Smooth muscle cell (in vitro differentiated cells): ENCODE results near the gene RPL36. TPM values are rescaled to one million over a fixed set of nuclear protein-coding genes. Genes with fewer than 3 reads are reported as not detected.

Experiments
- DNase-seq: peaks from one replicate; lab custom pipeline; 2025; ENCODE audit not compliant: unreplicated experiment; lab: John Stamatoyannopoulos, UW
- H2AFZ ChIP-seq: fragments of 200-600 bp; sonication (generic); 2 replicates; pipeline ENCODE4 v1.6.0; 2016; ENCODE audit warnings: antibody characterized with exemption, low read depth, mild to moderate bottlenecking
- H3F3A ChIP-seq: fragments of 200-600 bp; sonication (generic); 2 replicates; pipeline ENCODE4 v1.6.0; 2017; ENCODE audit warnings: antibody characterized with exemption, low read depth
- H3K27ac ChIP-seq: fragments of 200-600 bp; sonication (generic); 2 replicates; pipeline ENCODE4 v1.5.1; 2016; ENCODE audit warnings: low read depth, mild to moderate bottlenecking
- H3K27me3 ChIP-seq: fragments of 200-600 bp; sonication (generic); 2 replicates; pipeline ENCODE4 v1.6.1; 2016; ENCODE audit warnings: low read depth, mild to moderate bottlenecking
- H3K36me3 ChIP-seq: fragments of 200-600 bp; sonication (generic); 2 replicates; pipeline ENCODE4 v1.5.1; 2016; ENCODE audit warnings: low read depth
- H3K4me1 ChIP-seq: fragments of 200-600 bp; sonication (generic); 2 replicates; pipeline ENCODE4 v1.5.1; 2016; ENCODE audit warnings: low read depth
- H3K4me2 ChIP-seq: fragments of 200-600 bp; sonication (generic); 2 replicates; pipeline ENCODE4 v1.6.0; 2016; ENCODE audit warnings: mild to moderate bottlenecking
- H3K4me3 ChIP-seq: fragments of 200-600 bp; sonication (generic); 2 replicates; pipeline ENCODE4 v1.5.1; 2016; ENCODE audit warnings: mild to moderate bottlenecking
- H3K79me2 ChIP-seq: fragments of 200-600 bp; sonication (generic); 2 replicates; pipeline ENCODE4 v1.6.0; 2016; ENCODE audit warnings: low read depth, mild to moderate bottlenecking
- H3K9ac ChIP-seq: fragments of 200-600 bp; sonication (generic); 2 replicates; pipeline ENCODE4 v1.6.0; 2016; ENCODE audit warnings: low read depth
- H3K9me3 ChIP-seq: fragments of 200-600 bp; sonication (generic); replicated peaks from 2 replicates; pipeline ENCODE4 v1.5.1; 2016; ENCODE audit warnings: low read depth
- H4K20me1 ChIP-seq: fragments of 200-600 bp; sonication (generic); 2 replicates; pipeline ENCODE4 v1.6.0; 2016; ENCODE audit warnings: low read depth
- CTCF ChIP-seq: fragments of 200-600 bp; sonication (generic); IDR thresholded peaks from 2 replicates; pipeline ENCODE4 v1.5.1; 2017; ENCODE audit warnings: borderline replicate concordance, mild to moderate bottlenecking, antibody characterized with exemption; ENCODE audit not compliant: insufficient read depth, poor library complexity, severe bottlenecking
- WGBS: methylation state at CpG from one replicate; pipeline ENCODE4 v1.1.7; 2016; ENCODE audit warnings: low lambda C conversion rate; 5-methylcytosine and 5-hydroxymethylcytosine counted together
- polyA plus RNA-seq: library from polyadenylated mRNA; unstranded; fragments of >200 nt; fragmentation: Nextera tagmentation; extraction: Ambion mirVana; gene quantifications from 2 replicates; pipeline ENCODE4 v1.2.1, GENCODE V29; 2016
- total RNA-seq: library from RNA; depleted of rRNA; stranded (reverse); fragments of >200 nt; gene quantifications from 2 replicates; pipeline ENCODE4 v1.2.3, GENCODE V29; 2014

The RPL36 gene
- total and polyA plus RNA-seq, 2 experiments from 2014 or later, result 641 to 1,079 TPM

GRCh38 chr19:5680084-5680436 lies 10.0 kb upstream of the RPL36 start:
- TF ChIP-seq CTCF, result no peak
- Histone ChIP-seq H3K27me3 (no peaks in the 10 kb centered on the region), H3K4me3 (peak overlapping the region; percentile 80)

GRCh38 chr19:5680437-5681368 lies 9.4 kb upstream of the RPL36 start, which contains the start of the genes HSD11B1L and MICOS13:
HSD11B1L (plus strand) TSS chr19:5681027; CDS start chr19:5684833, 3,806 bp downstream.
MICOS13 (minus strand) TSS chr19:5680516; CDS start chr19:5680486, 30 bp downstream.
- TF ChIP-seq CTCF, result no peak
- peak; percentile 100 for DNase-seq
- Histone ChIP-seq H3K4me2 (peak within 1 kb of the TSS; percentile 97), H2AFZ (no peak within 1 kb of the TSS), H3K4me1 (no peaks in the 10 kb centered on the region), H3K9ac (peak within 1 kb of the TSS; percentile 88), H3K9me3 (no peaks in the 10 kb centered on the region), H3K79me2 (peaks cover 10% of the 10 kb centered on the region), H3K27me3 (no peaks in the 10 kb centered on the region), H3K36me3 (no peaks in the 10 kb centered on the region), H4K20me1 (no peaks in the 10 kb centered on the region), H3K4me3 (peak within 1 kb of the TSS; percentile 80), H3F3A (peaks cover 2% of the 10 kb centered on the region), H3K27ac (peak within 1 kb of the TSS; percentile 83)
- under 1% methylated on average over 62 of the region's 94 CpGs for WGBS

More at GRCh38 chr19:5680084-5680436, 10.0 kb upstream of the RPL36 start:
- no peaks in the 10 kb centered on the region for H4K20me1 ChIP-seq
- WGBS, result under 1% methylated on average over 23 of the region's 23 CpGs
- H3K79me2 ChIP-seq, result peaks cover 10% of the 10 kb centered on the region
- H3K9me3 ChIP-seq, result no peaks in the 10 kb centered on the region
- H3K36me3 ChIP-seq, result no peaks in the 10 kb centered on the region
- no peaks in the 10 kb centered on the region for H3F3A ChIP-seq
- H3K4me1 ChIP-seq, result no peaks in the 10 kb centered on the region
- DNase-seq, result no peak
- peak overlapping the region; percentile 88 for H3K9ac ChIP-seq
- no peak overlapping the region for H2AFZ ChIP-seq
- peak overlapping the region; percentile 97 for H3K4me2 ChIP-seq
- peak overlapping the region; percentile 50 for H3K27ac ChIP-seq

GRCh38 chr19:5681391-5682106 lies 8.5 kb upstream of the RPL36 start:
- Histone ChIP-seq H3K36me3 (no peaks in the 10 kb centered on the region), H3K4me3 (peak overlapping the region; percentile 80), H2AFZ (no peak overlapping the region), H3K27ac (no peak overlapping the region), H3F3A (peaks cover 6% of the 10 kb centered on the region), H3K4me2 (peak overlapping the region; percentile 97), H3K9ac (peak overlapping the region; percentile 88), H4K20me1 (peaks cover 4% of the 10 kb centered on the region), H3K27me3 (no peaks in the 10 kb centered on the region), H3K4me1 (no peaks in the 10 kb centered on the region), H3K9me3 (no peaks in the 10 kb centered on the region), H3K79me2 (peaks cover 10% of the 10 kb centered on the region)
- TF ChIP-seq CTCF, result no peak
- WGBS, result 89% methylated on average over 13 of the region's 17 CpGs
- no peak for DNase-seq
